ENCODE results near the gene NAGK.

- TF ChIP-seq CTCF (IDR thresholded peaks at IDR 0.05) (no peak), POLR2A (IDR thresholded peaks at IDR 0.05) (no peak)
Measured at GRCh38 chr2:71048096-71048495, 20.4 kb upstream of the NAGK start.

Measured in vagina (tissue), 2 donors.